Measurements from ENCODE around the gene STX2. TPM values are rescaled to one million over a fixed set of nuclear protein-coding genes. Genes with fewer than 3 reads are reported as not detected.
"Not testable (repeated sequence)": the region's sequence is repeated elsewhere in the genome, so short reads cannot be mapped to it uniquely, and the experiment has no call there.

The STX2 gene
- polyA plus RNA-seq, 1 donor (not counting 4 experiments of a cell fraction or from before 2014, with no cell fraction given) = 24.1 TPM

- dilution Hi-C loops (cut with MboI; ENCODE audit: extremely low pct_ligation_motif_present, low sequenced_read_pairs) = no loop called here
- H3K4me1 ChIP-seq (ENCODE audit: control insufficient read depth, extremely low read depth, insufficient read depth, low read length) = peaks cover 2% of the 10 kb centered on the region
- no peak overlapping the region for H3K4me3 ChIP-seq (ENCODE audit: control insufficient read depth in 2 of 3, extremely low read depth in 1 of 3, insufficient read depth in 2 of 3, low read depth in 1 of 3, low read length in 3 of 3)
- H3K9me3 ChIP-seq (ENCODE audit: control insufficient read depth, low read depth, low read length) = no peaks in the 10 kb centered on the region
- DNase-seq (ENCODE audit: low read depth, low spot score) (no peak), FAIRE-seq (no peak)
- H2AFZ ChIP-seq (ENCODE audit: control insufficient read depth, low read length) = no peak overlapping the region
- H3K36me3 ChIP-seq (ENCODE audit: control insufficient read depth in 2 of 2, extremely low read depth in 1 of 2, insufficient read depth in 2 of 2, low read length in 2 of 2) = no peaks in the 10 kb centered on the region
- no peaks in the 10 kb centered on the region for H3K9me1 ChIP-seq (ENCODE audit: control insufficient read depth, extremely low read depth, insufficient read depth, low read length)
- no peak for TF ChIP-seq CTCF (optimal IDR thresholded peaks at IDR 0.05 in 1 of 3, IDR thresholded peaks at IDR 0.05 in 1 of 3, conservative IDR thresholded peaks at IDR 0.05 in 1 of 3; ENCODE audit: extremely low read depth in 1 of 3, insufficient read depth in 2 of 3, low read length in 3 of 3)
- TF ChIP-seq EZH2 (IDR thresholded peaks at IDR 0.05; ENCODE audit: low read length) = no peak
- no peak overlapping the region for H3K27ac ChIP-seq (ENCODE audit: control insufficient read depth, insufficient read depth, low read length)
- no peaks in the 10 kb centered on the region for H3K79me2 ChIP-seq (ENCODE audit: control insufficient read depth, insufficient read depth, low read length)
- no peak overlapping the region for H3K9ac ChIP-seq (ENCODE audit: control insufficient read depth, extremely low read depth, insufficient read depth, low read length)
- H4K20me1 ChIP-seq (ENCODE audit: control insufficient read depth, extremely low read depth, insufficient read depth, low read length) = no peaks in the 10 kb centered on the region
- no peaks in the 10 kb centered on the region for H3K27me3 ChIP-seq (ENCODE audit: control insufficient read depth, extremely low read depth, insufficient read depth, low read length)
- H3K4me2 ChIP-seq (ENCODE audit: control insufficient read depth, extremely low read depth, insufficient read depth, low read depth, low read length) = no peak overlapping the region
These were observed 86.3 kb downstream of the STX2 start for GRCh38 chr12:130752692-130753230.

GRCh38 chr12:130752037-130752436, 87.0 kb downstream of the STX2 start:
- H3K9ac ChIP-seq (ENCODE audit: control insufficient read depth, extremely low read depth, insufficient read depth, low read length); H3K9me1 ChIP-seq (ENCODE audit: control insufficient read depth, extremely low read depth, insufficient read depth, low read length); H3K4me1 ChIP-seq (ENCODE audit: control insufficient read depth, extremely low read depth, insufficient read depth, low read length); DNase-seq (ENCODE audit: low read depth, low spot score); H3K4me2 ChIP-seq (ENCODE audit: control insufficient read depth, extremely low read depth, insufficient read depth, low read depth, low read length); H2AFZ ChIP-seq (ENCODE audit: control insufficient read depth, low read length); H3K4me3 ChIP-seq (ENCODE audit: control insufficient read depth in 2 of 3, extremely low read depth in 1 of 3, insufficient read depth in 2 of 3, low read depth in 1 of 3, low read length in 3 of 3); H3K36me3 ChIP-seq (ENCODE audit: control insufficient read depth in 2 of 2, extremely low read depth in 1 of 2, insufficient read depth in 2 of 2, low read length in 2 of 2); FAIRE-seq; dilution Hi-C loops (cut with MboI; ENCODE audit: extremely low pct_ligation_motif_present, low sequenced_read_pairs); H4K20me1 ChIP-seq (ENCODE audit: control insufficient read depth, extremely low read depth, insufficient read depth, low read length); H3K9me3 ChIP-seq (ENCODE audit: control insufficient read depth, low read depth, low read length); H3K79me2 ChIP-seq (ENCODE audit: control insufficient read depth, insufficient read depth, low read length); H3K27ac ChIP-seq (ENCODE audit: control insufficient read depth, insufficient read depth, low read length); H3K27me3 ChIP-seq (ENCODE audit: control insufficient read depth, extremely low read depth, insufficient read depth, low read length): not testable (repeated sequence)

- Histone ChIP-seq H3K4me1 (ENCODE audit: control insufficient read depth, extremely low read depth, insufficient read depth, low read length) (peaks cover 2% of the 10 kb centered on the region), H3K9me3 (ENCODE audit: control insufficient read depth, low read depth, low read length) (no peaks in the 10 kb centered on the region), H3K27me3 (ENCODE audit: control insufficient read depth, extremely low read depth, insufficient read depth, low read length) (no peaks in the 10 kb centered on the region), H2AFZ (ENCODE audit: control insufficient read depth, low read length) (no peak overlapping the region), H3K4me2 (ENCODE audit: control insufficient read depth, extremely low read depth, insufficient read depth, low read depth, low read length) (no peak overlapping the region), H3K36me3 (ENCODE audit: control insufficient read depth in 2 of 2, extremely low read depth in 1 of 2, insufficient read depth in 2 of 2, low read length in 2 of 2) (no peaks in the 10 kb centered on the region), H3K9me1 (ENCODE audit: control insufficient read depth, extremely low read depth, insufficient read depth, low read length) (no peaks in the 10 kb centered on the region), H3K79me2 (ENCODE audit: control insufficient read depth, insufficient read depth, low read length) (no peaks in the 10 kb centered on the region), H4K20me1 (ENCODE audit: control insufficient read depth, extremely low read depth, insufficient read depth, low read length) (no peaks in the 10 kb centered on the region), H3K9ac (ENCODE audit: control insufficient read depth, extremely low read depth, insufficient read depth, low read length) (no peak overlapping the region), H3K27ac (ENCODE audit: control insufficient read depth, insufficient read depth, low read length) (no peak overlapping the region), H3K4me3 (ENCODE audit: control insufficient read depth in 2 of 3, extremely low read depth in 1 of 3, insufficient read depth in 2 of 3, low read depth in 1 of 3, low read length in 3 of 3) (no peak overlapping the region)
- dilution Hi-C loops (cut with MboI; ENCODE audit: extremely low pct_ligation_motif_present, low sequenced_read_pairs) = loop anchor here (25.0 kb wide), 1 partner anchor 361 kb away; no protein-coding TSS in a partner anchor
- TF ChIP-seq EZH2 (IDR thresholded peaks at IDR 0.05; ENCODE audit: low read length) (no peak), CTCF (optimal IDR thresholded peaks at IDR 0.05 in 1 of 3, IDR thresholded peaks at IDR 0.05 in 1 of 3, conservative IDR thresholded peaks at IDR 0.05 in 1 of 3; ENCODE audit: extremely low read depth in 1 of 3, insufficient read depth in 2 of 3, low read length in 3 of 3) (no peak)
- FAIRE-seq = no peak
- DNase-seq (ENCODE audit: low read depth, low spot score) = no peak
These were observed 90.3 kb downstream of the STX2 start for GRCh38 chr12:130748786-130749185.
